ENCODE data around the gene RTN1.

RTN1 gene

GRCh38 chr14:59871166-59871495 lies 555 bp upstream of the RTN1 start:
- no peak overlapping the region for H3K27ac ChIP-seq (replicated peaks)
- peak overlapping the region; percentile 49 for H3K4me3 ChIP-seq (replicated peaks; ENCODE audit: insufficient read depth, low read length)
- TF ChIP-seq SPI1 (IDR thresholded peaks at IDR 0.05; ENCODE audit: borderline replicate concordance, low read depth) = no peak
- no peak for TF ChIP-seq POLR2AphosphoS5 (IDR thresholded peaks at IDR 0.05; ENCODE audit: low read depth)
- TF ChIP-seq GABPA (IDR thresholded peaks at IDR 0.05; ENCODE audit: low read depth) = no peak
- TF ChIP-seq REST (IDR thresholded peaks at IDR 0.05; ENCODE audit: insufficient replicate concordance, low read depth) = no peak
- no peak for TF ChIP-seq CTCF (IDR thresholded peaks at IDR 0.05; ENCODE audit: insufficient read depth, low read length)
- peaks cover 36% of the 10 kb centered on the region for H3K27me3 ChIP-seq (ENCODE audit: insufficient read depth, poor library complexity, severe bottlenecking)
- no peak for DNase-seq (ENCODE audit: low read depth in 1 of 2, low spot score in 1 of 2)

GRCh38 chr14:59869381-59870255 lies 958 bp downstream of the RTN1 start:
- Histone ChIP-seq H3K4me3 (replicated peaks; ENCODE audit: insufficient read depth, low read length) (peak overlapping the region; percentile 49), H3K27ac (replicated peaks) (no peak overlapping the region), H3K27me3 (ENCODE audit: insufficient read depth, poor library complexity, severe bottlenecking) (peaks cover 43% of the 10 kb centered on the region)
- no peak for DNase-seq (ENCODE audit: low read depth in 1 of 2, low spot score in 1 of 2)
- TF ChIP-seq POLR2AphosphoS5 (IDR thresholded peaks at IDR 0.05; ENCODE audit: low read depth) (no peak), REST (IDR thresholded peaks at IDR 0.05; ENCODE audit: insufficient replicate concordance, low read depth) (no peak), CTCF (IDR thresholded peaks at IDR 0.05; ENCODE audit: insufficient read depth, low read length) (no peak), SPI1 (IDR thresholded peaks at IDR 0.05; ENCODE audit: borderline replicate concordance, low read depth) (no peak), GABPA (IDR thresholded peaks at IDR 0.05; ENCODE audit: low read depth) (no peak)

GRCh38 chr14:59868021-59868420 lies 2.6 kb downstream of the RTN1 start:
- Histone ChIP-seq H3K27me3 (ENCODE audit: insufficient read depth, poor library complexity, severe bottlenecking) (peaks cover 43% of the 10 kb centered on the region), H3K27ac (replicated peaks) (no peak overlapping the region), H3K4me3 (replicated peaks; ENCODE audit: insufficient read depth, low read length) (no peak overlapping the region)
- no peak for DNase-seq (ENCODE audit: low read depth in 1 of 2, low spot score in 1 of 2)
- TF ChIP-seq SPI1 (IDR thresholded peaks at IDR 0.05; ENCODE audit: borderline replicate concordance, low read depth) = no peak
- no peak for TF ChIP-seq CTCF (IDR thresholded peaks at IDR 0.05; ENCODE audit: insufficient read depth, low read length)
- TF ChIP-seq REST (IDR thresholded peaks at IDR 0.05; ENCODE audit: insufficient replicate concordance, low read depth) = no peak
- no peak for TF ChIP-seq GABPA (IDR thresholded peaks at IDR 0.05; ENCODE audit: low read depth)
- TF ChIP-seq POLR2AphosphoS5 (IDR thresholded peaks at IDR 0.05; ENCODE audit: low read depth) = no peak

All from HL-60 (cell line).